Spinal cord (tissue), 10 donors: Measurements from ENCODE around the gene HSPD1. TPM values are rescaled to one million over a fixed set of nuclear protein-coding genes. Genes with fewer than 3 reads are reported as not detected.
"Not testable (repeated sequence)": the region's sequence is repeated elsewhere in the genome, so short reads cannot be mapped to it uniquely, and the experiment has no call there.

ENCODE experiments used
- DNase-seq, 6 donors: peaks; one replicate each; pipeline versions ENCODE4 v3.0.0 to v3.0.0-alpha.2; 2013 to 2015; ENCODE audit warnings: low spot score in 6 of 6, low read depth in 4 of 6
- H3K27ac ChIP-seq: one replicate; pipeline ENCODE4 v1.5.1; 2013; ENCODE audit warnings: low read depth, low read length, control low read depth
- H3K27me3 ChIP-seq: one replicate; pipeline ENCODE4 v1.6.1; 2013; ENCODE audit warnings: low read length; ENCODE audit not compliant: control insufficient read depth, insufficient read depth
- H3K36me3 ChIP-seq: one replicate; pipeline ENCODE4 v1.6.1; 2013; ENCODE audit warnings: low read length; ENCODE audit not compliant: control insufficient read depth, insufficient read depth
- H3K4me1 ChIP-seq: one replicate; pipeline ENCODE4 v1.6.1; 2013; ENCODE audit warnings: low read length; ENCODE audit not compliant: control insufficient read depth, insufficient read depth
- H3K4me3 ChIP-seq: one replicate; pipeline ENCODE4 v1.5.1; 2013; ENCODE audit warnings: low read depth, low read length, control low read depth
- H3K9me3 ChIP-seq: one replicate; pipeline ENCODE4 v1.6.1; 2013; ENCODE audit warnings: low read length; ENCODE audit not compliant: control insufficient read depth, insufficient read depth
- WGBS: methylation state at CpG from one replicate; pipeline ENCODE4 v1.1.5; 2013; ENCODE audit warnings: missing lambda C conversion rate; ENCODE audit not compliant: insufficient coverage; 5-methylcytosine and 5-hydroxymethylcytosine counted together
- polyA plus RNA-seq, 2 donors: library from polyadenylated mRNA; unstranded; fragments of 120-200 nt; gene quantifications; one replicate each; pipeline ENCODE4 v1.2.1, GENCODE V29; 2013; ENCODE audit not compliant: insufficient read length in 2 of 2
- total RNA-seq, 2 donors: library from RNA; depleted of rRNA in 1 of 2; stranded (reverse); fragments of 120-200 nt in 1 of 2; fragments of >200 nt in 1 of 2; gene quantifications; one replicate each; pipeline versions ENCODE4 v1.2.3 to v1.2.4, GENCODE V29; 2013 to 2014
- donor health status: healthy.

The HSPD1 gene
- total and polyA plus RNA-seq, 4 donors = 246 to 362 (median 330) TPM

DNA sequence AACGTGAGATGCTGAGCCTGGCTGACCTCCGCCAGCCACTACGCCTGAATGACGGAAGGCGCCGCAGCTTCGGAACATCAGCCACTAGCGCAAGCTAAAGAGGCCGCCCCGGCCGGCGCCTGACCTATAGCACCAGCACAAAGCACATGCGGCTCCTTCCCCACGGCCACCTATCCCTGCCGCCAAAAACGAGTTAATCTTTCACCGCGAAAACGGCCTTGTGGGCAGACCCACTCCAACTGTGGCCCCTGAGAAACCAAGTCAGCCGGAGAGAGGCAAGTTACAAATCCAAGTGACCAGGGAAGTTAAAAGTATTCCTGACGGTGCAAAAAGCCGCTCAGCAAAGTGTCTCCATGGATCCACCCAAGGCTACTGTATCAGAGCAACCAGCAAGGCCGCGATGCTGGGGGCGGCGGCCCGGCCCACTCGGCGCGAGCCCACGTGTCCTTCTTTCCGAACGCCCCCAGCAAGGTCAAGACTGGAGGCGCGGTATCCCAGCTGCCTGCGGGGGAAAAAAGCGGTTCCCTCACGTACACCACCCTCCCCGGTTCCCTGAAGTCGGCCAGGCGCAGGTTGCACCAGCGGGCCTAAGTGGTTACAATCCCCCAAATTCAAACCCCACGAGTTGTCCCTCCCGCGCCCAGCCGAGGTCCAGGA, 575 bp downstream of the HSPD1 start:
- peaks cover 14% of the 10 kb centered on the region for H3K4me1 ChIP-seq
- peak overlapping the region; percentile 99 for H3K27ac ChIP-seq

GRCh38 chr2:197498235-197498936, 1.3 kb downstream of the HSPD1 start:
- 1% methylated on average over 9 of the region's 14 CpGs for WGBS
- H3K36me3 ChIP-seq = peaks cover 19% of the 10 kb centered on the region
- H3K27ac ChIP-seq = peak overlapping the region; percentile 99
- peaks cover 14% of the 10 kb centered on the region for H3K4me1 ChIP-seq
- no peaks in the 10 kb centered on the region for H3K27me3 ChIP-seq
- H3K9me3 ChIP-seq = no peaks in the 10 kb centered on the region
- peak overlapping the region; percentile 84 for H3K4me3 ChIP-seq
- no peak for DNase-seq

More for the DNA sequence above, 575 bp downstream of the HSPD1 start:
- Histone ChIP-seq H3K36me3 (peaks cover 17% of the 10 kb centered on the region), H3K27me3 (no peaks in the 10 kb centered on the region), H3K9me3 (no peaks in the 10 kb centered on the region), H3K4me3 (peak overlapping the region; percentile 84)
- WGBS = 0% methylated on average over 46 of the region's 46 CpGs
- DNase-seq = peak in 5 of 6 donors; percentile 19 to 75 (median 48)

DNA sequence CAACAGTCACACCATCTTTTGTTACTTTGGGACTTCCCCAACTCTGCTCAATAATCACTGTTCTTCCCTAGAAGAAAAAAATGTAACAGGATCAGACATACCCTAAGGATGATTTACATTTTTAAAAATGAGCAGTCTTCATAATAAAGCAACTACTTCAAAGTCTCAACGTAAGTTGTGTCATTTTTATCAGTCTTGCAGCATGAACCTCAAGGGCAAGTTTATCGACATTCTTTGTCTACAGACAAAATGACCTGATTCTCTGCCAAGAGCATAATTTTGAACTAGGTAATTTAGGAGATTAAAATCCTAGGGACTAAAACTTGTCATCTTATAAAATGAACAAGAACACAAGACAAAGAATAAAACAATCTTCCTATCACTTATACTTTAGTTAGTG, 2.3 kb downstream of the HSPD1 start:
- peaks cover 14% of the 10 kb centered on the region for H3K4me1 ChIP-seq
- no CpG with 5 or more reads among the region's 2 CpGs for WGBS
- peaks cover 23% of the 10 kb centered on the region for H3K36me3 ChIP-seq
- no peaks in the 10 kb centered on the region for H3K9me3 ChIP-seq
- H3K4me3 ChIP-seq = no peak overlapping the region
- no peaks in the 10 kb centered on the region for H3K27me3 ChIP-seq
- H3K27ac ChIP-seq = no peak overlapping the region
- DNase-seq = no peak

GRCh38 chr2:197496695-197497094, 2.9 kb downstream of the HSPD1 start:
- no peak for DNase-seq
- no peak overlapping the region for H3K4me3 ChIP-seq
- H3K4me1 ChIP-seq = peaks cover 10% of the 10 kb centered on the region
- H3K27ac ChIP-seq = no peak overlapping the region
- no peaks in the 10 kb centered on the region for H3K27me3 ChIP-seq
- H3K9me3 ChIP-seq = no peaks in the 10 kb centered on the region
- peaks cover 26% of the 10 kb centered on the region for H3K36me3 ChIP-seq

DNA sequence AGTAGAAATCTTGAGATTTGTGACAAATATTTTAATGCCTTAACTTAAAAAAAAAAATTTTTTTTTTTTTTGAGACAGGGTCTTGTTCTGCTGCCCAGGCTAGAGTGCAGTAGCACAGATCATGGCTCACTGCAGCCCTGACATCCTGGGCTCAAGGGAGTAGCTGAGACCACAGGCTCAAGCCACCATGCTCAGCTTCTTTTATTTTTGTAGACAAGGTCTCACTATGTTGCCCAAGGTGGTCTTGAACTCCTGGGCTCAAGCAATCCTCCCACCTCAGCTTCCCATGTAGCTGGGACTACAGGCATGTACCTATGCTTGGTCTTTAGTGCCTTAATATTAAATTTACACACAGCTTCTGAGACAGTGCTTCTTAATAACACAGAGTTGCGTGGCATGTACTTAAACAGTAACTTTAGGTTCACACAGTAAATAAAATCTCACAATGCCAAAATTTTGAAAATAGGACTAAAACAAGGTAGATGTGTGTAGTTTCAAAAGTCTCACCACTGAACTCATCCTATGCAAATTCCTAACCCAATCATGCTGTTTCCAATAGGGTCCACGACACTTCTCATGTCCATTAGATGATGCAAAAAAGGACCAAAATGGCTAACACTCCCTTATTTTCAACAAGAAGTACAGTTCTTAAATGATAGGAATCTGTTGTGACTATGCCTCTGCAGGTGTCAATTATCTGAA, 4.1 kb downstream of the HSPD1 start:
- Histone ChIP-seq H3K4me1 (peaks cover 5% of the 10 kb centered on the region), H3K4me3 (no peak overlapping the region), H3K27ac (no peak overlapping the region), H3K9me3 (no peaks in the 10 kb centered on the region), H3K27me3 (no peaks in the 10 kb centered on the region), H3K36me3 (peaks cover 30% of the 10 kb centered on the region)
- no peak for DNase-seq
- no CpG with 5 or more reads among the region's 2 CpGs for WGBS

- Histone ChIP-seq H3K4me3 (no peak overlapping the region), H3K36me3 (peaks cover 41% of the 10 kb centered on the region), H3K27me3 (no peaks in the 10 kb centered on the region), H3K4me1 (no peaks in the 10 kb centered on the region), H3K27ac (no peak overlapping the region), H3K9me3 (no peaks in the 10 kb centered on the region)
- no peak for DNase-seq
- WGBS = 90% methylated on average over 4 of the region's 4 CpGs
Observed at GRCh38 chr2:197487385-197487784, 12.3 kb downstream of the HSPD1 start.

GRCh38 chr2:197486175-197486574, 13.5 kb downstream of the HSPD1 start:
- no CpG with 5 or more reads among the region's 2 CpGs for WGBS
- Histone ChIP-seq H3K9me3 (no peaks in the 10 kb centered on the region), H3K4me3 (no peak overlapping the region), H3K27ac (no peak overlapping the region), H3K27me3 (no peaks in the 10 kb centered on the region), H3K4me1 (no peaks in the 10 kb centered on the region), H3K36me3 (peaks cover 30% of the 10 kb centered on the region)
- DNase-seq = no peak

GRCh38 chr2:197484248-197484647, 15.4 kb downstream of the HSPD1 start:
- WGBS = 100% methylated on average over 1 of the region's 3 CpGs
- not testable (repeated sequence) for H3K4me3 ChIP-seq, H3K27me3 ChIP-seq, H3K9me3 ChIP-seq, H3K4me1 ChIP-seq, DNase-seq, H3K27ac ChIP-seq
- H3K36me3 ChIP-seq = peaks cover 17% of the 10 kb centered on the region

DNA sequence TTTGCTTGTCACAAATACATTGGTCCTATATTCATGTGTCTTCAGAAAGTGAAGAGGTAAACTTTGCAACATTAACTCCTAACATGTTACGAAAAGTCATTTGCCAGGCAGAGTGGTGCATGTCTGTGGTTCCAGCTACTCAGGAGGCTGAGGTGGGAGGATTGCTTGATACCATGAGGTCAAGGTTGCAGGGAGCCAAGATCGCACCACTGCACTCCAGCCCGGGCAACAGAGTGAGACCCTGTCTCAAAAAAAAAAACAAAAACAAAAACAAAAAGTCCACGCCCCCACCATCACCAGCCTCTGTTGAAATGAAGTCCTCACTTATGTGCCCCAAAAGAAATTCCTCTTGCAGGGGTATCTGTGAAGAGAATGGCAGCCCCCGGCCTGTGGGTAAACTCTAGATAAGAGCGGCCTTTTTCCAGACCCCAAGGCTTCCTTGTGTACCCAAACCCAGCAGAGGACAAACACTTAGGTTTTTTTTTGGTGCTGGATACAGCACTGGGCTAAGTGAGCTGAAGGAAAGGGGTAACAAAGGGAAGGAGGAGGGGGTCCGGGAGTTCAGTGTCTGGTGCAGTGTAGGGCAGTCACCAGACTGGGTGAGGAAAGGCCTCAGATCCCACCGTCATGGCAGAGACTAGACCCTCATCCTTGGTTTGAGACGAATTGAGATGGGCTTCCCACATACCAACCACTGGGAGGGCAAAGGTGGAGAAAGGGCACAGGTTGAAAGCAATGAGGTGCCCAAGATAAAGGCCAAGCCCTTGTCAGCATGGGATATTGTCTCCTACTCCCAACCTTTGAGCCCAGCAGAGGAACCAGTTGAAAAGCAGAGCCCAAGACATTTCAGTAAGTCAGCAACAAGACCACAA, 19.2 kb downstream of the HSPD1 start:
- Histone ChIP-seq H3K4me3 (no peak overlapping the region), H3K27ac (no peak overlapping the region), H3K4me1 (no peaks in the 10 kb centered on the region), H3K27me3 (no peaks in the 10 kb centered on the region), H3K9me3 (no peaks in the 10 kb centered on the region), H3K36me3 (peaks cover 28% of the 10 kb centered on the region)
- DNase-seq = no peak
- WGBS = no CpG with 5 or more reads among the region's 9 CpGs
